Nephron progenitor cell (in vitro differentiated cells): ENCODE data around the gene METAP1D.
"Not testable (repeated sequence)": the region's sequence is repeated elsewhere in the genome, so short reads cannot be mapped to it uniquely, and the experiment has no call there.

ENCODE experiments used
- DNase-seq: peaks from one replicate; pipeline ENCODE4 v3.0.0; 2021
- H3K27ac Mint-ChIP-seq: 2 replicates; pipeline ENCODE4 v1.8.0; 2021; ENCODE audit warnings: mild to moderate bottlenecking, moderate library complexity, mixed read lengths
- H3K27me3 Mint-ChIP-seq: 2 replicates; pipeline ENCODE4 v1.8.0; 2021; ENCODE audit warnings: mild to moderate bottlenecking, low read depth, mixed read lengths; ENCODE audit not compliant: poor library complexity
- H3K36me3 Mint-ChIP-seq: 2 replicates; pipeline ENCODE4 v1.8.0; 2021; ENCODE audit warnings: low read depth, mixed read lengths
- H3K4me1 Mint-ChIP-seq: 2 replicates; pipeline ENCODE4 v1.8.0; 2021; ENCODE audit warnings: mixed read lengths
- H3K4me3 Mint-ChIP-seq: 2 replicates; pipeline ENCODE4 v1.8.0; 2021; ENCODE audit warnings: mild to moderate bottlenecking, moderate library complexity, mixed read lengths
- H3K9me3 Mint-ChIP-seq: 2 replicates; pipeline ENCODE4 v1.8.0; 2021; ENCODE audit warnings: mild to moderate bottlenecking, moderate library complexity, mixed read lengths
- TF ChIP-seq, protein P1 (sequence below): fragments of 200-600 bp; sonication (generic); IDR thresholded peaks from 2 replicates; pipeline ENCODE4 v1.5.0; 2021; ENCODE audit warnings: antibody characterized with exemption

The METAP1D gene

DNA sequence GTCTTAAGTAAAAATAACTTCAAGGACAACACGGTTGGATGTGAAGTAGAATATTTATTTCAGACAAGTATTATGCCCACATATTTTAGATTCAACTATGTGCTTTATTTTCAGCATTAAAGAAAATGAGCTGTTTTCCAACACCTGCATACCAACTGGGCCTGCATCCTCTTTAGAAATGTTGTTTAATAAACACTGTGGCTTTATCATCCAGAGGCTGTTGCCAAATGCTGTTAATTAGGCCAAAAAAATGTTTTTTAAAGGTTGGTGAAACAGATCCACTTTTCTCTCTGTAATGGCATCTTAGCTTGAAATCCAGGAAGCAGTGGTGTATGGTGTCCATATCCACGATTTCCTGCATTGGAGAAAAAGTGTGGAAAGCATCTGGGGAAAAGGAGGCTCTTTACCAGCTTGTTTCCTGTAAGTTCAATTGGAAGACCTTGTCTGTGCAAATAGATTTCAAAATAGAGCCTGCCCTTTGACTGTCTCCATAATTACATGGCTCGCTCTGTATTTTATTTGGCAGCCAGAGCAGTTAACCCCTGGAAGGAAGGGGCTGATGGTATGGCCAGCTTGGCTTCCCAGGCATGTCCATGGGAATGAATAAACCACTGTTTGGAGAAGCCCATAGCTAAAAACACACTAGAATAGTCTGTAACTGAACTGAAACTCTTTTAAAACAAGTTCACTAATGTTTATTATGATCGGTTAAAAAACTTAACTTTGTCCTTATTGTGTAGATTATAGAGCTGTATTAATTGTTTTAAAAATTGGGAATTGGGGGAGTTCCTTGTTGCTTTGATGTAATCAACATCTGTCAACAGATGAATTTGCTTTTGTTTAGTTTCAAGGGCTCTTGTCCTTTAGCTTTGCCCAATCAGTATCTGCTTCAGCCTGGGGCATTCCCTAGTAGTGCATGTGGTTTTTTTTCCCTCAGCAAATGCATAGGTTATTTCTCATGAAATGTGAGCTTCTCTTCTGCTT lies 52.5 kb downstream of the METAP1D start:
- H3K27ac Mint-ChIP-seq, result peak overlapping the region; percentile 47
- H3K27me3 Mint-ChIP-seq, result no peaks in the 10 kb centered on the region
- H3K9me3 Mint-ChIP-seq, result no peaks in the 10 kb centered on the region
- peaks cover 34% of the 10 kb centered on the region for H3K4me1 Mint-ChIP-seq
- TF ChIP-seq, protein P1, sequence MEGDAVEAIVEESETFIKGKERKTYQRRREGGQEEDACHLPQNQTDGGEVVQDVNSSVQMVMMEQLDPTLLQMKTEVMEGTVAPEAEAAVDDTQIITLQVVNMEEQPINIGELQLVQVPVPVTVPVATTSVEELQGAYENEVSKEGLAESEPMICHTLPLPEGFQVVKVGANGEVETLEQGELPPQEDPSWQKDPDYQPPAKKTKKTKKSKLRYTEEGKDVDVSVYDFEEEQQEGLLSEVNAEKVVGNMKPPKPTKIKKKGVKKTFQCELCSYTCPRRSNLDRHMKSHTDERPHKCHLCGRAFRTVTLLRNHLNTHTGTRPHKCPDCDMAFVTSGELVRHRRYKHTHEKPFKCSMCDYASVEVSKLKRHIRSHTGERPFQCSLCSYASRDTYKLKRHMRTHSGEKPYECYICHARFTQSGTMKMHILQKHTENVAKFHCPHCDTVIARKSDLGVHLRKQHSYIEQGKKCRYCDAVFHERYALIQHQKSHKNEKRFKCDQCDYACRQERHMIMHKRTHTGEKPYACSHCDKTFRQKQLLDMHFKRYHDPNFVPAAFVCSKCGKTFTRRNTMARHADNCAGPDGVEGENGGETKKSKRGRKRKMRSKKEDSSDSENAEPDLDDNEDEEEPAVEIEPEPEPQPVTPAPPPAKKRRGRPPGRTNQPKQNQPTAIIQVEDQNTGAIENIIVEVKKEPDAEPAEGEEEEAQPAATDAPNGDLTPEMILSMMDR, result no peak
- DNase-seq, result no peak
- H3K4me3 Mint-ChIP-seq, result no peak overlapping the region
- no peaks in the 10 kb centered on the region for H3K36me3 Mint-ChIP-seq

- H3K9me3 Mint-ChIP-seq, result no peaks in the 10 kb centered on the region
- H3K36me3 Mint-ChIP-seq, result no peaks in the 10 kb centered on the region
- H3K27me3 Mint-ChIP-seq, result no peaks in the 10 kb centered on the region
- TF ChIP-seq, protein P1, result no peak
- no peak overlapping the region for H3K27ac Mint-ChIP-seq
- DNase-seq, result no peak
- no peak overlapping the region for H3K4me3 Mint-ChIP-seq
- H3K4me1 Mint-ChIP-seq, result peaks cover 34% of the 10 kb centered on the region
Measured at GRCh38 chr2:172053486-172053885, 53.7 kb downstream of the METAP1D start.

- H3K27me3 Mint-ChIP-seq, result peaks cover 7% of the 10 kb centered on the region
- H3K9me3 Mint-ChIP-seq, result no peaks in the 10 kb centered on the region
- no peak overlapping the region for H3K27ac Mint-ChIP-seq
- H3K4me3 Mint-ChIP-seq, result no peak overlapping the region
- no peaks in the 10 kb centered on the region for H3K36me3 Mint-ChIP-seq
- no peak for DNase-seq
- TF ChIP-seq, protein P1, result no peak
- H3K4me1 Mint-ChIP-seq, result peaks cover 30% of the 10 kb centered on the region
Measured at GRCh38 chr2:172056293-172056692, 56.5 kb downstream of the METAP1D start.

DNA sequence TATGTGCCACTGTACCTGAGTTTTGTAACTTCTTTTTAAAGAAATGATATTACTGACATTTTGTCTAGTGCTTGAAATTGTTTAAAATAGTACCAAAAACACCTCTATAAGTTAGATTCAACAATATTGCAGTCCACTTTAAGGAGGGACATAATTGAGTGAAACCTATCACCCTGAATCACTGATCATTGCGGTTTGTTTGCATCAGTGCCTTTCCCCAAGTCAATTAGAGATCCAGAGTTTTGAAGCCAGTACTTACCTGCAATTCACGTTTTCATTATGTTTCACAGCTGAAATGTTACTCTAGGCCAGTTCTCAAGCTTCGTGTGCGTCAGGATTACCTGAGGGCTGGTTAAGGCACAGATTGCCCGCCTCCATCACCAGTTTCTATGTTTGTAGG lies 58.9 kb downstream of the METAP1D start:
- TF ChIP-seq, protein P1, result no peak
- H3K27me3 Mint-ChIP-seq, result peaks cover 7% of the 10 kb centered on the region
- no peaks in the 10 kb centered on the region for H3K9me3 Mint-ChIP-seq
- no peaks in the 10 kb centered on the region for H3K36me3 Mint-ChIP-seq
- no peak overlapping the region for H3K4me3 Mint-ChIP-seq
- H3K27ac Mint-ChIP-seq, result no peak overlapping the region
- DNase-seq, result no peak
- H3K4me1 Mint-ChIP-seq, result peaks cover 17% of the 10 kb centered on the region

DNA sequence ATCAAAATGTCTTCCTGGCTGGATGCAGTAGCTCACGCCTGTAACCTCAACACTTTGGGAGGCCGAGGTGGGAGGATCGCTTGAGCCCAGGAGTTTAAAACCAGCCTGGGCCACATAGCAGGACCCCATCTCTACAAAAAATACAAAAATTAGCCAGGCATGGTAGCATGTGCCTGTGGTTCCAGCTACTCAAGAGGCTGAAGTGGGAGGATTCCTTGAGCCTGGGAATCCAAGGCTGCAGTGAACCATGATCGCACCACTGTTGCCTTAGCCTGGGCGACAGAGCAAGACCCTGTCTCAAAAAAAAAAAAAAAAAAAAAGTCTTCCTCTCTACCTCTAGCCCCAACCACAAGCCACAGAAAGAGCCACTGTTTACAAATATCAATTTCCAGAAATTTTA lies 60.4 kb downstream of the METAP1D start:
- H3K27me3 Mint-ChIP-seq, H3K27ac Mint-ChIP-seq, H3K36me3 Mint-ChIP-seq, H3K9me3 Mint-ChIP-seq, DNase-seq, H3K4me3 Mint-ChIP-seq: not testable (repeated sequence)
- peaks cover 18% of the 10 kb centered on the region for H3K4me1 Mint-ChIP-seq

DNA sequence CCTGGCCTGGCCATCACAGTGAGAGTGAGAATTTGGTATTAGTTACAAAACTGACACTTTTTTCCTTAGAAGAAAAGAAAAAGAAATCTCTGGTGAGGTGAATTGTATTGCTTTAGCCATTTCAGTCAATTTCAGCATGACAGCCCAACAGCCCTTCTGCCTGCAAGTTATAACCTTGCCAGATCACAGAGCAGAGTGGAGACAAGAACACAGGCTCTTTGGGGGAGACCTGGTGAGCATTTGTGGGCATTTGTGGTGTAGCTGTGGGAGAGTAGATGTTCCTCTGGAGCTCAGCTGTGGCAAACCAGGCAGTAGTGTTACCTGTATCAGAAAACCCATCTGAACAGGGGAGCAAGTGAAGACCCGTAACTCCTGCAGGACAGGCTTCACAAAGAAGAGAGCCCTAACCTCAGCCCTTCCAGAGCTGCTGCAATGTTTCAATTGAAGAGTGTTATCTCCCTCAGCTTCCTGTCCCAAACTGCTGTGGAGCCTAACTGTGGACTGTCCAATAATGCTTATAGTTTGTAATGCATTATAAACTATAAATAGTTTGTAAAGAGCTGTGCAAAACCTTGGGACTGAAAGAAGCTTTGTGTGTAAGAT lies 62.8 kb downstream of the METAP1D start:
- H3K27ac Mint-ChIP-seq, result no peak overlapping the region
- DNase-seq, result no peak
- H3K9me3 Mint-ChIP-seq, result no peaks in the 10 kb centered on the region
- no peaks in the 10 kb centered on the region for H3K36me3 Mint-ChIP-seq
- H3K4me3 Mint-ChIP-seq, result no peak overlapping the region
- H3K27me3 Mint-ChIP-seq, result peaks cover 7% of the 10 kb centered on the region
- TF ChIP-seq, protein P1, result no peak
- H3K4me1 Mint-ChIP-seq, result peaks cover 24% of the 10 kb centered on the region
